GM18951 (cell line): ENCODE measurements around the gene LYAR.
"Not testable (repeated sequence)": the region's sequence is repeated elsewhere in the genome, so short reads cannot be mapped to it uniquely, and the experiment has no call there.

Experiments
- POLR2A ChIP-seq: IDR thresholded peaks from 4 replicates; pipeline ENCODE4 v1.6.1; 2011; ENCODE audit warnings: mild to moderate bottlenecking; ENCODE audit not compliant: insufficient read length, insufficient read depth; ENCODE audit errors: extremely low read depth
- in situ Hi-C: fragments of 300-500 bp; cut with MboI; formaldehyde crosslinking; loops from one replicate; pipeline ENCODE4 v1.12.0; 2022; ENCODE audit warnings: low sequenced_read_pairs, mixed read lengths, inconsistent platforms; ENCODE audit not compliant: unreplicated experiment

LYAR gene

DNA sequence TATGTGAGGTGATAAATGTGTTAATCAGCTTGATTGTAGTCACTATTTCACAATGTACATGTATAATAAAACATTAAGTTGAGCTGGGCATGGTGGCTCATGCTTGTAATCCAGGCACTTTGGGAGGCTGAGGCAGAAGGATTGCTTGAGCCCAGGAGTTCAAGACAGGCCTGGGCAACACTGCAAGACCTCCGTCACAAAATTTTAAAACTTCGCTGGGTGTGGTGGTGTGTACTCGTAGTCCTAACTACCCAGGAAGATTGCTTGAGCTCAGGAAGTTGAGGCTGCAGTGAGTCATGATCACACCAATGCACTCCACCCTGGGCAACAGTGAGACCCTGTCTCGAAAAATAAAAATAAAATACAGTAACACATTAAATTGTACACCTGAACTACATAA, 20.1 kb downstream of the LYAR start:
- in situ Hi-C loops, result no loop called here
- TF ChIP-seq POLR2A, result no peak

- in situ Hi-C loops, result no loop called here
- TF ChIP-seq POLR2A, result no peak
Measured at GRCh38 chr4:4269331-4269731, 20.6 kb downstream of the LYAR start.

DNA sequence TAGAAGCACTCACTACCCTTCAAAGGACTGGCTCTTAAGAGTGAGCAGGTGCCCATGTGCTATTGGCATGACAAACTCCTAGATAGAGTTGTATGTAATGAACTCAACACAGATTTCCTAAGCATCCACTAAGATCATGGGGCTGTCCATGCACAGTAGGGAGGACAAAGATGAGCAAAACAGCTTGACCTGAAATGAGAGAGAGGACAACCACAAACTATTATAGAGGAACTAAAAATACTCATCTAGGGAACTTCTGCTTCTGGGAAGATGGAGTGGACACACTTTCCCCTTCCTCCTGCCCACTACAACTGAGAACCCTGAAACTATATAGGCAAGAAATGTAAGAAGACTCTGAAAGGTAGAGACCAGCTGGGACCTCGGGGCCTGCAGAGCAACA, 21.2 kb downstream of the LYAR start:
- in situ Hi-C loops, result no loop called here
- TF ChIP-seq POLR2A, result no peak

- TF ChIP-seq POLR2A, result no peak
- in situ Hi-C loops, result no loop called here
Measured at GRCh38 chr4:4267981-4268380, 22.0 kb downstream of the LYAR start.

GRCh38 chr4:4260185-4260751, 29.7 kb downstream of the LYAR start:
- TF ChIP-seq POLR2A, result no peak
- in situ Hi-C loops, result no loop called here

DNA sequence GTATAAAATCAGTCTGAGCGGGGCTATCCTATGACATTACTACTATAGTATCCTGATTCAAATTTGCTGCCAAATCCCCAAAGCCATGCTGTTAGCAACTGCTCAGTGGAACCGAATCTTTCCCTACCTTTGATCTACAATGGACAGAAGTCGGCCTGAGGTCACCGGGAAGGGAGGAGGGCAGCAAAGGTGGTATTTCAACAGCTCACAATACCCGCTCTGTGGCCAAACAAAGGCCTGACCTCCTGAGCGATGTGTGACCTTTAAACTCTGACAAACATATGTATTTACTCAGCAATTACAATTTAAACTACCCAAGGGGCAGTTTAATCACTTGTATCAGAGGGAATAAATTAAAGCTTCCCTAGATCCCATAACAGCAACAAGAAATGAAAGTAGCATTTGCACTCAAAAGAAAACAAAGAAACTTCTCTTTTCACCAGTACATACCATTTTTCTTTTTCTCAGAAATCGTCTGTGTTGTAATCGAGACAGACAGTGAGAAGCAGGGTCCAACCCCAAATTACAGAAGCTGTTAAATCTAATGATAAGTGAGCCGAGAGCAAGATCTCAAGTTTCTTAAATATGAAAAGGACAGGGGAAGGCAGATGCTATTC, 30.4 kb downstream of the LYAR start:
- TF ChIP-seq POLR2A, result no peak
- in situ Hi-C loops, result loop anchor here (10.0 kb wide), 1 partner anchor 75 kb away; no protein-coding TSS in a partner anchor

- in situ Hi-C loops, result loop anchor here (10.0 kb wide), 1 partner anchor 77 kb away; no protein-coding TSS in a partner anchor
Measured at GRCh38 chr4:4257705-4258104, 32.2 kb downstream of the LYAR start.

DNA sequence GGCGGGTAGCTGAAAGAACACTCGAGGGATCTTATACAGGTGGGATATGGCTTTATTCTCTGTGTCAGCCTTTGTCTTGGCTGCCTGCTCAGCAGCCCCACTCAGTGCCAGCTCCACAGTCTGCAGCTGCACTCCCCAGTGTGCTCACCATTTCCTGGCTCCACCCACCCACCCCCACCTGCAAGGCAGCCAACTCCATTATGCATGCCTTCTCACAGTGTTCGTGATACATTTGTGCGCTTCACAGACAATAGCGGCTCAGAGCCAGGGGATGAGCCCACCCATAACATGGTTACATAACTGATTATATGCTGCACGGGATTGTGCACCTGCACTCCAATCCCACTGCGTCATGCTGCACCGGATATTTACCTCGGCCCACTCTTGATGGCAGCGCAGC, 33.2 kb downstream of the LYAR start:
- in situ Hi-C loops, result loop anchor here (10.0 kb wide), 1 partner anchor 78 kb away; no protein-coding TSS in a partner anchor
- no peak for TF ChIP-seq POLR2A

- TF ChIP-seq POLR2A, result no peak
- in situ Hi-C loops, result loop anchor here (10.0 kb wide), 1 partner anchor 80 kb away; no protein-coding TSS in a partner anchor
Measured at GRCh38 chr4:4254666-4255065, 35.3 kb downstream of the LYAR start.

- TF ChIP-seq POLR2A, result no peak
- in situ Hi-C loops, result loop anchor here (10.0 kb wide), 1 partner anchor 81 kb away; no protein-coding TSS in a partner anchor
Measured at GRCh38 chr4:4254199-4254598, 35.8 kb downstream of the LYAR start.

DNA sequence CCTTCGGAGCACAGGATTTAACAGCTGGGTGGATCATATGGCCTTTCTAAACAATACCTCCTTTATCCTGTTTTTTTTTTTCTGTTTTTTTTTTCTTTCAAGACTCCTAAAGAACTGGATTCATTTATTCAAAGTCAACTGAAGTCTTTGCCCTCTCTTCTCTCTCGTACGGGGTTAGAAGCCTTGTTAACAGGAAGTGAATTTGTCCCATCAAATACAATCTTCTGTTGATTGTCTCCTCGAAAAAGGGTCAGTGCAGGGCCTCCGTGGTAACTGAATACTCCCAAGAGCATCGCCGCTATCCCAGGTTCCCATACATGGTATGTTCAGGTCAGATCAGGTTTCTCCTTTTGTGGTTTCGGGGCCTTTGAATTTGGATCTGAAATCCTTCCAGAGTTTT, 40.1 kb downstream of the LYAR start:
- no peak for TF ChIP-seq POLR2A
- in situ Hi-C loops, result loop anchor here (10.0 kb wide), 1 partner anchor 85 kb away; no protein-coding TSS in a partner anchor

DNA sequence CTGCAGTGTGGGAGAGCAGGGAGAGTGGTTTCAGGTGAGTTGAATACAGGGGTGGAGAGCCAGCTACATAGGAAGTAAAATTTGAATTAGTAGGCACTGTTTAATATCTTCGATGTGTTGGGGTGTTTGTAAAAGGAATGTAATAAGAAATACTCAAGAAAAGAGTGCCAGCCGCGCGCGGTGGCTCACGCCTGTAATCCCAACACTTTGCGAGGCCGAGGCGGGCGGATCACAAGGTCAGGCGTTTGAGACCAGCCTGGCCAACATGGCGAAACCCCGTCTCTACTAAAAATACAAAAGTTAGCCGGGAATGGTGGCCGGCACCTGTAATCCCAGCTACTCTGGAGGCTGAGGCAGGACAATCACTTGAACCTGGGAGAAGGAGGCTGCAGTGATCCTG, 40.6 kb downstream of the LYAR start:
- in situ Hi-C loops, result not testable (repeated sequence)

- in situ Hi-C loops, result no loop called here
- TF ChIP-seq POLR2A, result no peak
Measured at GRCh38 chr4:4248885-4249203, 41.1 kb downstream of the LYAR start.

GRCh38 chr4:4248029-4248884, 41.7 kb downstream of the LYAR start, which contains the start of gene TMEM128:
Gene TMEM128 (minus strand): TSS chr4:4248223. CDS start chr4:4248202, 21 bp downstream.
- peak; percentile 94 for TF ChIP-seq POLR2A
- in situ Hi-C loops, result no loop called here

DNA sequence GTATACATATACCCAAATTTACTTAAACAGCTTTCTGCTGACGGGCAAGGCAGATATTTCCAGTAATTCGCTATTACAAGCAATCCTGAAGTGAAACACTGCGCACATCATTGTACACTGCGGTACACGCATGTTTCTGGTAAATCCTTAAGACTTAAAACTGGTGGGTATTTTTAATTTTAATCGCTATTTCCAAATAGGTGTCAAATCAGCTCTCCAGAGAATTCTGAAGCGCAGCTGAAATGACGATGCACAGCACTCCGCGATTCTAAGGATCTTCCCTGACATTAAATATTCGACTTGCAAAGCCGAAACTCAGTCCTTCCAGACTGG, 42.3 kb downstream of the LYAR start:
- in situ Hi-C loops, result no loop called here
- TF ChIP-seq POLR2A, result no peak
